ENCODE data around the gene KIAA1210. TPM values are rescaled to one million over a fixed set of nuclear protein-coding genes. Genes with fewer than 3 reads are reported as not detected.

The KIAA1210 gene
- total and polyA plus RNA-seq, 2 of the 8 experiments (the other 6 are each of a cell fraction or from before 2014, with no cell fraction given), result 0.02 TPM; not detected in 1

DNA sequence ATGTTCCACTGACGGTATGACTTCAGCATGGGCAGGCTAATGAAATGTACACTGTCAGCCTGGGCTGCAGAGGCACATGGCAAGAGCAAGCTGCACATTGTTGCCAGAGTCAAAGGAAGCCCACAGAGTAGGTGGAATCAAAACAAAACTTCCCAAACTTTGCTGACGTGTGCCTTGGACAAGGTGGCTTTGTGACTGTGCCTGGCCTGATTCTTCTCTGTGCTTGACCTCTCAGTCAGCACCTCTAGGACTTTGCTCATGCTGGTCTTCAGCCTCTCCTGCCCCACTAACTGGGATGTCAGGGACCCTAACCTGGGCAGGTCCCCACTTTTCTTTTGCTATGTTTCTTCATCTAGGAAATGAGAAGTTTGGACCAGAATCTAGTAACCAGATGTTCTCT lies 40.5 kb upstream of the KIAA1210 start:
- Histone ChIP-seq H3K4ac (replicated peaks; ENCODE audit: insufficient read length, low read depth, low read length) (no peak overlapping the region), H3K9me3 (ENCODE audit: insufficient read depth in 2 of 2, low read depth in 1 of 2, low read length in 1 of 2) (no peaks in the 10 kb centered on the region), H3K9ac (replicated peaks in 1 of 4; ENCODE audit: extremely low read depth in 1 of 4, low read depth in 3 of 4, low read length in 3 of 4) (no peak overlapping the region), H2AFZ (ENCODE audit: low read length) (no peak overlapping the region), H4K91ac (replicated peaks; ENCODE audit: insufficient read length, low read length) (no peak overlapping the region), H3K23ac (ENCODE audit: insufficient read length) (no peak overlapping the region), H3K27ac (ENCODE audit: low read depth, low read length) (no peak overlapping the region), H3K14ac (ENCODE audit: insufficient read length) (no peak overlapping the region), H3K4me3 (ENCODE audit: extremely low read depth in 1 of 4, insufficient read depth in 2 of 4, low read depth in 3 of 4, low read length in 4 of 4) (no peak overlapping the region), H3K23me2 (ENCODE audit: low read depth, low read length) (no peaks in the 10 kb centered on the region), H3K4me2 (ENCODE audit: insufficient read depth in 1 of 2, low read depth in 2 of 2, low read length in 2 of 2) (no peak overlapping the region), H3K18ac (ENCODE audit: extremely low read depth, low read length) (no peak overlapping the region), H2BK15ac (ENCODE audit: low read length) (no peak overlapping the region), H2BK120ac (replicated peaks; ENCODE audit: low read depth, low read length) (no peak overlapping the region), H4K8ac (ENCODE audit: extremely low read depth, insufficient read depth, low read length) (no peak overlapping the region), H3K56ac (replicated peaks; ENCODE audit: insufficient read length, low read depth, low read length) (no peak overlapping the region), H4K5ac (ENCODE audit: insufficient read length, low read depth, low read length) (no peak overlapping the region), H3K79me1 (ENCODE audit: low read depth, low read length) (no peaks in the 10 kb centered on the region), H2BK20ac (ENCODE audit: low read length) (no peak overlapping the region), H4K20me1 (replicated peaks in 1 of 2; ENCODE audit: control insufficient read depth in 1 of 2, insufficient read depth in 2 of 2, low read length in 2 of 2) (no peaks in the 10 kb centered on the region), H2BK12ac (ENCODE audit: low read depth, low read length) (no peak overlapping the region), H2AK5ac (ENCODE audit: low read depth, low read length) (no peak overlapping the region), H3K36me3 (ENCODE audit: control insufficient read depth in 2 of 4, insufficient read depth in 4 of 4, low read length in 3 of 4) (no peaks in the 10 kb centered on the region), H3K27me3 (replicated peaks in 1 of 4; ENCODE audit: control insufficient read depth in 3 of 4, extremely low read depth in 1 of 4, insufficient read depth in 3 of 4, low read length in 3 of 4) (no peaks in the 10 kb centered on the region), H2BK5ac (ENCODE audit: low read depth, low read length) (no peak overlapping the region), H3K79me2 (ENCODE audit: control insufficient read depth in 1 of 2, insufficient read depth in 2 of 2, low read length in 2 of 2) (no peaks in the 10 kb centered on the region), H3K4me1 (replicated peaks in 1 of 4; ENCODE audit: control insufficient read depth in 3 of 4, insufficient read depth in 4 of 4, low read length in 3 of 4) (no peaks in the 10 kb centered on the region)
- WGBS, 2 experiments (ENCODE audit: extremely low coverage in 1 of 2, insufficient coverage in 1 of 2, insufficient read length in 1 of 2, insufficient replicate concordance in 2 of 2, low coverage in 1 of 2, low lambda C conversion rate in 2 of 2, missing lambda C conversion rate in 1 of 2), result no CpG with 5 or more reads among the region's 2 CpGs
- CTCF ChIA-PET (ENCODE audit: partially characterized antibody), result no interaction called here
- DNase-seq (ENCODE audit: low read depth in 1 of 2, low spot score in 2 of 2) (no peak), FAIRE-seq (no peak)
- POLR2A ChIA-PET (ENCODE audit: partially characterized antibody), result interaction anchor here (1.0 kb wide), 1 partner anchor 106 kb away, joined by 3 read pairs; no protein-coding TSS in a partner anchor
- TF ChIP-seq POU5F1 (IDR thresholded peaks at IDR 0.05; ENCODE audit: low read depth, low read length) (no peak), GABPA (IDR thresholded peaks at IDR 0.05; ENCODE audit: borderline replicate concordance, insufficient read depth, low read length) (no peak), TEAD4 (IDR thresholded peaks at IDR 0.05; ENCODE audit: low read depth, low read length) (no peak), NANOG (IDR thresholded peaks at IDR 0.05; ENCODE audit: insufficient read depth, low read depth, low read length, poor library complexity, severe bottlenecking) (no peak), SP1 (IDR thresholded peaks at IDR 0.05; ENCODE audit: low read depth, low read length) (no peak), FOSL1 (IDR thresholded peaks at IDR 0.05; ENCODE audit: insufficient read depth, low read depth, low read length) (no peak), SP4 (IDR thresholded peaks at IDR 0.05; ENCODE audit: low read length) (no peak), SIX5 (IDR thresholded peaks at IDR 0.05; ENCODE audit: low read depth, low read length) (no peak), ASH2L (IDR thresholded peaks at IDR 0.05; ENCODE audit: low read length) (no peak), JUN (IDR thresholded peaks at IDR 0.05; ENCODE audit: low read depth, low read length) (no peak), BACH1 (IDR thresholded peaks at IDR 0.05; ENCODE audit: low read length) (no peak)
- TF ChIP-seq, protein P1, sequence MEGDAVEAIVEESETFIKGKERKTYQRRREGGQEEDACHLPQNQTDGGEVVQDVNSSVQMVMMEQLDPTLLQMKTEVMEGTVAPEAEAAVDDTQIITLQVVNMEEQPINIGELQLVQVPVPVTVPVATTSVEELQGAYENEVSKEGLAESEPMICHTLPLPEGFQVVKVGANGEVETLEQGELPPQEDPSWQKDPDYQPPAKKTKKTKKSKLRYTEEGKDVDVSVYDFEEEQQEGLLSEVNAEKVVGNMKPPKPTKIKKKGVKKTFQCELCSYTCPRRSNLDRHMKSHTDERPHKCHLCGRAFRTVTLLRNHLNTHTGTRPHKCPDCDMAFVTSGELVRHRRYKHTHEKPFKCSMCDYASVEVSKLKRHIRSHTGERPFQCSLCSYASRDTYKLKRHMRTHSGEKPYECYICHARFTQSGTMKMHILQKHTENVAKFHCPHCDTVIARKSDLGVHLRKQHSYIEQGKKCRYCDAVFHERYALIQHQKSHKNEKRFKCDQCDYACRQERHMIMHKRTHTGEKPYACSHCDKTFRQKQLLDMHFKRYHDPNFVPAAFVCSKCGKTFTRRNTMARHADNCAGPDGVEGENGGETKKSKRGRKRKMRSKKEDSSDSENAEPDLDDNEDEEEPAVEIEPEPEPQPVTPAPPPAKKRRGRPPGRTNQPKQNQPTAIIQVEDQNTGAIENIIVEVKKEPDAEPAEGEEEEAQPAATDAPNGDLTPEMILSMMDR (IDR thresholded peaks at IDR 0.05; ENCODE audit: control extremely low read depth in 1 of 3, insufficient read depth in 1 of 3, low read depth in 1 of 3, low read length in 3 of 3), result no peak

All from H1 (cell line).